HepG2 (cell line): ENCODE data around the gene CSTF1.

Experiments
- MAFF ChIP-seq: IDR thresholded peaks from 2 replicates; pipeline ENCODE4 v1.6.1; 2011; ENCODE audit warnings: low read depth, low read length, improper control_type of control experiment
- ZMYM2 ChIP-seq: sonication (generic); formaldehyde crosslinking; IDR thresholded peaks from 2 replicates; pipeline ENCODE4 v1.8.0; 2022; ENCODE audit warnings: mild to moderate bottlenecking, missing genetic modification reagents
- TF ChIP-seq, protein P1 (sequence below): sonication (generic); formaldehyde crosslinking; IDR thresholded peaks from 2 replicates; pipeline ENCODE4 v1.5.0; 2020; ENCODE audit warnings: mild to moderate bottlenecking, missing genetic modification reagents, moderate library complexity
- TF ChIP-seq, protein P2 (sequence below): IDR thresholded peaks from 2 replicates; pipeline ENCODE4 v1.6.1; 2016; ENCODE audit warnings: control low read depth

DNA sequence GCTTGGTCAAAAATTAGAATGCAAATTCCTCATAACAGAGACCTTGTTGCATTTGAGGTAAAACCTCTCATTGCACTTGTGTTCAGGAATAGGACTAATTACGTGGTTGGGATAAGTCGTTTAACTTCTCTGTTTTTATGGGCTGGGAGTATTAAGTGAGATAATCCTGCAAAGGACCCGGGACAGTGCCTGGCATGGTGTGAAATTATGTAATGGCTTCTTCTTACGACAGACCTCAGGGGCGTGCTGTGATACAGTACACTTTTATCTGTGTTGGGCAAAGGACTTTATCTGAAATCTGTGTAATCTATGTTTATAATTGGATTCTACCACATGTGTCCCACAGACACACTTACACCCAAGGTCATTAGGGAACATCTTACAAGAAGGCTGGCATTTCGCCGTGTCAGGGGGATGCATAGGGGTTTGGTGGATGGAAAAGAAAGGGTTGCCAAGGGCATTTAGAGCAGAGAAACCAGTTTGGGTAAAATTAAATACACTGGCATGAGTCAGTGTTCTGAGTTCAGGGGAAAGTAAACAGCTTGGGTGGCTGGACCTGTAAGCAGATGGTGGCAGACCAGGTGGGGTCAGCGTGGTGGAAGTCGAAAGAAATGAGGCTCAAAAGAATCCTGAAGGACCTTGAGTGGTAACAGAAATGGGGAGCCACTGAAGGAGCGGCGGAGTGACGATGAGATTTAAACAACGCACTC is 58.8 kb downstream of the CSTF1 start:
- TF ChIP-seq, protein P1, sequence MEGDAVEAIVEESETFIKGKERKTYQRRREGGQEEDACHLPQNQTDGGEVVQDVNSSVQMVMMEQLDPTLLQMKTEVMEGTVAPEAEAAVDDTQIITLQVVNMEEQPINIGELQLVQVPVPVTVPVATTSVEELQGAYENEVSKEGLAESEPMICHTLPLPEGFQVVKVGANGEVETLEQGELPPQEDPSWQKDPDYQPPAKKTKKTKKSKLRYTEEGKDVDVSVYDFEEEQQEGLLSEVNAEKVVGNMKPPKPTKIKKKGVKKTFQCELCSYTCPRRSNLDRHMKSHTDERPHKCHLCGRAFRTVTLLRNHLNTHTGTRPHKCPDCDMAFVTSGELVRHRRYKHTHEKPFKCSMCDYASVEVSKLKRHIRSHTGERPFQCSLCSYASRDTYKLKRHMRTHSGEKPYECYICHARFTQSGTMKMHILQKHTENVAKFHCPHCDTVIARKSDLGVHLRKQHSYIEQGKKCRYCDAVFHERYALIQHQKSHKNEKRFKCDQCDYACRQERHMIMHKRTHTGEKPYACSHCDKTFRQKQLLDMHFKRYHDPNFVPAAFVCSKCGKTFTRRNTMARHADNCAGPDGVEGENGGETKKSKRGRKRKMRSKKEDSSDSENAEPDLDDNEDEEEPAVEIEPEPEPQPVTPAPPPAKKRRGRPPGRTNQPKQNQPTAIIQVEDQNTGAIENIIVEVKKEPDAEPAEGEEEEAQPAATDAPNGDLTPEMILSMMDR, result no peak
- TF ChIP-seq, protein P2, sequence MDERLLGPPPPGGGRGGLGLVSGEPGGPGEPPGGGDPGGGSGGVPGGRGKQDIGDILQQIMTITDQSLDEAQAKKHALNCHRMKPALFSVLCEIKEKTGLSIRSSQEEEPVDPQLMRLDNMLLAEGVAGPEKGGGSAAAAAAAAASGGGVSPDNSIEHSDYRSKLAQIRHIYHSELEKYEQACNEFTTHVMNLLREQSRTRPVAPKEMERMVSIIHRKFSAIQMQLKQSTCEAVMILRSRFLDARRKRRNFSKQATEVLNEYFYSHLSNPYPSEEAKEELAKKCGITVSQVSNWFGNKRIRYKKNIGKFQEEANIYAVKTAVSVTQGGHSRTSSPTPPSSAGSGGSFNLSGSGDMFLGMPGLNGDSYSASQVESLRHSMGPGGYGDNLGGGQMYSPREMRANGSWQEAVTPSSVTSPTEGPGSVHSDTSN (CRISPR knock-in tag), result no peak
- TF ChIP-seq ZMYM2 (CRISPR knock-in tag), result no peak
- TF ChIP-seq MAFF, result no peak
